H1 (cell line): ENCODE measurements around the gene TSC2. TPM values are rescaled to one million over a fixed set of nuclear protein-coding genes. Genes with fewer than 3 reads are reported as not detected.
A peak's percentile ranks its signal among the peaks of the same experiment; 100 is the strongest.

Source experiments
- CTCF ChIA-PET: fragments of 300-600 bp; sonication (Branson Sonifier 250); formaldehyde crosslinking; loops from one replicate; lab custom pipeline; 2021; ENCODE audit not compliant: partially characterized antibody; lab: Charles Lee
- POLR2A ChIA-PET: fragments of 300-600 bp; sonication (Branson Sonifier 250); formaldehyde crosslinking; loops from one replicate; lab custom pipeline; 2021; ENCODE audit warnings: inconsistent platforms; ENCODE audit not compliant: partially characterized antibody; lab: Charles Lee
- DNase-seq, 2 experiments: peaks; one replicate each; pipeline versions ENCODE4 v3.0.0 to v3.0.0-alpha.2; 2010 to 2022; ENCODE audit warnings: low spot score in 2 of 2, low read depth in 1 of 2, mixed read lengths in 1 of 2
- FAIRE-seq: peaks from 2 replicates; lab custom pipeline; 2011; peaks lifted over from hg19 to GRCh38; lab: Jason Lieb, UNC
- H2AFZ ChIP-seq: 2 replicates; pipeline ENCODE4 v1.8.1; 2012; ENCODE audit warnings: low read length, inconsistent platforms
- H2AK5ac ChIP-seq: 2 replicates; pipeline ENCODE4 v1.6.1; 2013; ENCODE audit warnings: low read depth, low read length
- H2BK120ac ChIP-seq: replicated peaks from 2 replicates; pipeline ENCODE3; 2013; ENCODE audit warnings: low read depth, low read length, inconsistent platforms
- H2BK12ac ChIP-seq: 2 replicates; pipeline ENCODE4 v1.6.1; 2013; ENCODE audit warnings: low read depth, low read length
- H2BK15ac ChIP-seq: 2 replicates; pipeline ENCODE4 v1.6.1; 2013; ENCODE audit warnings: low read length
- H2BK20ac ChIP-seq: 2 replicates; pipeline ENCODE4 v1.6.1; 2013; ENCODE audit warnings: low read length
- H2BK5ac ChIP-seq: 2 replicates; pipeline ENCODE4 v1.6.1; 2013; ENCODE audit warnings: low read depth, low read length
- H3K14ac ChIP-seq: 2 replicates; pipeline ENCODE4 v1.6.1; 2013; ENCODE audit warnings: inconsistent platforms; ENCODE audit not compliant: insufficient read length
- H3K18ac ChIP-seq: 2 replicates; pipeline ENCODE4 v1.6.1; 2013; ENCODE audit warnings: low read length; ENCODE audit errors: extremely low read depth
- H3K23ac ChIP-seq: 2 replicates; pipeline ENCODE4 v1.6.1; 2013; ENCODE audit warnings: inconsistent platforms; ENCODE audit not compliant: insufficient read length
- H3K23me2 ChIP-seq: 2 replicates; pipeline ENCODE4 v1.6.1; 2013; ENCODE audit warnings: low read depth, low read length
- H3K27ac ChIP-seq: 2 replicates; pipeline ENCODE4 v1.6.1; 2011; ENCODE audit warnings: low read depth, low read length, inconsistent platforms
- H3K27me3 ChIP-seq, 4 experiments: replicated peaks in 1 of 4; 1 replicate in 1 of 4; 2 replicates in 3 of 4; pipeline versions ENCODE4 v1.6.1 to v1.8.1; 2011 to 2013; ENCODE audit warnings: low read length in 3 of 4, mild to moderate bottlenecking in 3 of 4, inconsistent platforms in 2 of 4, mixed read lengths in 2 of 4, moderate library complexity in 1 of 4; ENCODE audit not compliant: control insufficient read depth in 3 of 4, insufficient read depth in 3 of 4; ENCODE audit errors: extremely low read depth in 1 of 4
- H3K36me3 ChIP-seq, 4 experiments: 2 replicates each; pipeline versions ENCODE4 v1.6.1 to v1.8.1; 2011 to 2013; ENCODE audit warnings: mild to moderate bottlenecking in 4 of 4, low read length in 3 of 4, moderate library complexity in 2 of 4, control low read depth in 1 of 4, inconsistent platforms in 1 of 4; ENCODE audit not compliant: insufficient read depth in 4 of 4, control insufficient read depth in 2 of 4
- H3K4ac ChIP-seq: replicated peaks from 2 replicates; pipeline ENCODE3; 2013; ENCODE audit warnings: low read length, low read depth, mixed read lengths, inconsistent platforms; ENCODE audit not compliant: insufficient read length
- H3K4me1 ChIP-seq, 4 experiments: replicated peaks in 1 of 4; 1 replicate in 1 of 4; 2 replicates in 3 of 4; pipeline versions ENCODE4 v1.6.1 to v1.8.1; 2011 to 2013; ENCODE audit warnings: low read length in 3 of 4, inconsistent platforms in 2 of 4, mixed read lengths in 1 of 4; ENCODE audit not compliant: insufficient read depth in 4 of 4, control insufficient read depth in 3 of 4
- H3K4me2 ChIP-seq, 2 experiments: 2 replicates each; pipeline versions ENCODE4 v1.6.1 to v1.8.1; 2011 to 2013; ENCODE audit warnings: low read depth in 2 of 2, low read length in 2 of 2, control low read depth in 1 of 2, inconsistent platforms in 1 of 2, mild to moderate bottlenecking in 1 of 2; ENCODE audit not compliant: insufficient read depth in 1 of 2
- H3K4me3 ChIP-seq, 4 experiments: fragments of 200-600, 300-600 bp in 1 of 4; sonication (generic), shearing (Covaris generic), sonication (Bioruptor Twin) in 1 of 4; 2 replicates each; pipeline versions ENCODE4 v1.5.1 to v1.8.1; 2011 to 2016; ENCODE audit warnings: low read length in 4 of 4, low read depth in 3 of 4, control low read depth in 2 of 4, inconsistent platforms in 2 of 4, mild to moderate bottlenecking in 2 of 4, mixed read lengths in 1 of 4, moderate library complexity in 1 of 4; ENCODE audit not compliant: insufficient read depth in 2 of 4; ENCODE audit errors: extremely low read depth in 1 of 4
- H3K56ac ChIP-seq: replicated peaks from 2 replicates; pipeline ENCODE3; 2013; ENCODE audit warnings: low read depth, mild to moderate bottlenecking, mixed read lengths, low read length, inconsistent platforms; ENCODE audit not compliant: insufficient read length
- H3K79me1 ChIP-seq: 2 replicates; pipeline ENCODE4 v1.6.1; 2013; ENCODE audit warnings: low read depth, low read length, control low read depth
- H3K79me2 ChIP-seq, 2 experiments: 2 replicates each; pipeline versions ENCODE4 v1.6.1 to v1.8.1; 2012 to 2013; ENCODE audit warnings: low read length in 2 of 2, mild to moderate bottlenecking in 2 of 2, inconsistent platforms in 1 of 2; ENCODE audit not compliant: insufficient read depth in 2 of 2, control insufficient read depth in 1 of 2
- H3K9ac ChIP-seq, 4 experiments: replicated peaks in 1 of 4; 1 replicate in 1 of 4; 2 replicates in 3 of 4; pipeline versions ENCODE4 v1.6.1 to v1.8.1; 2011 to 2013; ENCODE audit warnings: low read depth in 3 of 4, low read length in 3 of 4, control low read depth in 2 of 4, mild to moderate bottlenecking in 2 of 4, moderate library complexity in 2 of 4, inconsistent platforms in 1 of 4; ENCODE audit errors: extremely low read depth in 1 of 4
- H3K9me3 ChIP-seq, 2 experiments: 2 replicates each; pipeline versions ENCODE4 v1.6.1 to v1.8.1; 2012 to 2013; ENCODE audit warnings: mild to moderate bottlenecking in 2 of 2, moderate library complexity in 2 of 2, control low read depth in 1 of 2, inconsistent platforms in 1 of 2, low read depth in 1 of 2, low read length in 1 of 2, mixed read lengths in 1 of 2; ENCODE audit not compliant: insufficient read depth in 2 of 2
- H4K20me1 ChIP-seq, 2 experiments: replicated peaks in 1 of 2; 2 replicates each; pipeline versions ENCODE3 to v1.8.1; 2011 to 2013; ENCODE audit warnings: inconsistent platforms in 2 of 2, low read length in 2 of 2, mild to moderate bottlenecking in 1 of 2; ENCODE audit not compliant: insufficient read depth in 2 of 2, control insufficient read depth in 1 of 2
- H4K5ac ChIP-seq: 2 replicates; pipeline ENCODE4 v1.6.1; 2013; ENCODE audit warnings: low read length, low read depth, mixed read lengths, inconsistent platforms; ENCODE audit not compliant: insufficient read length
- H4K8ac ChIP-seq: 2 replicates; pipeline ENCODE4 v1.8.0; 2013; ENCODE audit warnings: mild to moderate bottlenecking, moderate library complexity, low read length, inconsistent platforms; ENCODE audit not compliant: insufficient read depth; ENCODE audit errors: extremely low read depth
- H4K91ac ChIP-seq: replicated peaks from 2 replicates; pipeline ENCODE3; 2013; ENCODE audit warnings: low read length, mixed read lengths, inconsistent platforms; ENCODE audit not compliant: insufficient read length
- BACH1 ChIP-seq: IDR thresholded peaks from 2 replicates; pipeline ENCODE4 v1.6.1; 2012; ENCODE audit warnings: low read length, improper control_type of control experiment
- CBX5 ChIP-seq: fragments of 300-800, 300-1000 bp; sonication (generic); IDR thresholded peaks from 2 replicates; pipeline ENCODE4 v1.7.1; 2016; ENCODE audit warnings: antibody characterized with exemption, low read length, low read depth
- CREB1 ChIP-seq: IDR thresholded peaks from 2 replicates; pipeline ENCODE4 v1.6.1; 2012; ENCODE audit warnings: inconsistent platforms
- EZH2 ChIP-seq: fragments of 200-600 bp; sonication (generic); IDR thresholded peaks from 2 replicates; pipeline ENCODE4 v1.7.1; 2012; ENCODE audit warnings: low read depth, mild to moderate bottlenecking, moderate library complexity, low read length, inconsistent platforms; ENCODE audit not compliant: severe bottlenecking
- GABPA ChIP-seq: IDR thresholded peaks from 2 replicates; pipeline ENCODE4 v1.6.1; 2011; ENCODE audit warnings: mild to moderate bottlenecking, low read length, moderate library complexity, borderline replicate concordance; ENCODE audit not compliant: insufficient read depth
- KDM1A ChIP-seq: fragments of 200-600, 300-600 bp; sonication (generic); IDR thresholded peaks from 2 replicates; pipeline ENCODE4 v1.7.1; 2016; ENCODE audit warnings: mild to moderate bottlenecking, low read length, borderline replicate concordance
- SP1 ChIP-seq: IDR thresholded peaks from 2 replicates; pipeline ENCODE4 v1.6.1; 2011; ENCODE audit warnings: low read depth, low read length
- TCF12 ChIP-seq: IDR thresholded peaks from 2 replicates; pipeline ENCODE4 v1.6.1; 2011; ENCODE audit warnings: low read depth, mild to moderate bottlenecking, low read length
- WGBS, 2 experiments: shearing (Covaris generic) in 1 of 2; methylation state at CpG; one replicate each; pipeline versions ENCODE4 v1.1.6 to v1.1.7; 2013 to 2015; ENCODE audit warnings: low lambda C conversion rate in 2 of 2, mixed read lengths in 2 of 2, inconsistent platforms in 1 of 2, low coverage in 1 of 2, missing lambda C conversion rate in 1 of 2; ENCODE audit not compliant: insufficient replicate concordance in 2 of 2, insufficient coverage in 1 of 2, insufficient read length in 1 of 2; ENCODE audit errors: extremely low coverage in 1 of 2, missing lambda C conversion rate in 1 of 2; 5-methylcytosine and 5-hydroxymethylcytosine counted together
- polyA plus RNA-seq, 7 experiments: library from polyadenylated mRNA; depleted of rRNA in 3 of 7; stranded (reverse) in 5 of 7; unstranded in 2 of 7; fragments of >200 nt in 5 of 7; fragments of 200-250 nt in 2 of 7; gene quantifications; 1 replicate in 5 of 7; 2 replicates in 1 of 7; 4 replicates in 1 of 7; pipeline versions ENCODE4 v1.2.1 to v1.2.3, GENCODE V29; 2011 to 2013; ENCODE audit warnings: missing spikeins in 2 of 7, mixed read lengths in 2 of 7
- total RNA-seq: library from RNA; stranded (reverse); fragmentation: NEBNext Ultra II Directional; extraction: Animal tissue kit (Norgen Biotek cat#: 25700); gene quantifications from 2 replicates; pipeline ENCODE4 v1.2.1, GENCODE V29; 2021

Gene TSC2
- total and polyA plus RNA-seq, 2 of the 8 experiments (the other 6 are each of a cell fraction or from before 2014, with no cell fraction given), result 65.9 to 96.6 TPM

DNA sequence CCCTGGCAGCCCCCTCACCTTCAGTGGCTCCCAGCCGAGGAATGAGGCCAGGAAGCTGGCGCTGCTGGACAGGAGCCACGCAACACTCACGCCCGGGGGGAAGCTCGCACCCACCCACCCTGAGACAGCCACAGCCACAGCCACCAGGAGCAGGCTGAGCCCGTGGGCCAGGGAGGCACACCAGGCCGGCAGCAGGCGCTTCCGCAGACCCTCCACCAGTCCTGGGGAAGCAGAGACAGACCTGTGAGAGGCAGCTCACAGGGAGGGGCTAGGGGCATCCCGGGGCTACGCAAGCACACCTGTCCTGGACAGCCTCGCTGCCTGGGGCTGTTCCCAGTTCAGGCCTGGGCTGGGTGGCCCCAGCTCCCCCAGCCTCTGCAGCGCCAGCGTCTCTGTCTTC lies 46.0 kb downstream of the TSC2 start:
- Histone ChIP-seq H3K4ac (no peak overlapping the region), H3K27me3 (no peaks in the 10 kb centered on the region), H2BK120ac (no peak overlapping the region), H3K23ac (no peak overlapping the region), H3K18ac (no peak overlapping the region), H2BK15ac (no peak overlapping the region), H4K20me1 (peaks cover 8 to 17% of the 10 kb centered on the region in 2 experiments), H3K79me2 (no peaks in the 10 kb centered on the region), H4K5ac (no peak overlapping the region), H3K14ac (no peak overlapping the region), H3K79me1 (no peaks in the 10 kb centered on the region), H2BK12ac (no peak overlapping the region), H2BK5ac (no peak overlapping the region; the same call in 1 of the 2 replicates), H3K4me1 (peaks cover 0 to 12% (median 9%) of the 10 kb centered on the region in 4 experiments; a peak in 5 of 7 replicates), H2BK20ac (no peak overlapping the region), H3K56ac (no peak overlapping the region), H4K91ac (no peak overlapping the region), H3K4me2 (no peak overlapping the region), H3K27ac (no peak overlapping the region), H2AK5ac (no peak overlapping the region), H3K9me3 (no peaks in the 10 kb centered on the region), H3K23me2 (peaks cover 6% of the 10 kb centered on the region; the same call in 1 of the 2 replicates), H4K8ac (peak overlapping the region; percentile 62), H2AFZ (no peak overlapping the region), H3K36me3 (peaks cover 0 to 8% (median 0%) of the 10 kb centered on the region in 4 experiments; a peak in 2 of 8 replicates), H3K9ac (no peak overlapping the region; a peak in 1 of 7 replicates), H3K4me3 (no peak overlapping the region)
- FAIRE-seq (no peak), DNase-seq (no peak)
- POLR2A ChIA-PET, result interaction anchor here (0.7 to 6.9 kb wide), 5 partner anchors 15 to 133 kb away, joined by 3 to 54 read pairs (median 3); partner anchors contain the start of gene TRAF7
- CTCF ChIA-PET, result interaction anchor here (0.7 to 3.4 kb wide), 8 partner anchors 12 to 92 kb away, joined by 3 to 18 read pairs (median 3); no protein-coding TSS in a partner anchor
- no peak for TF ChIP-seq SP1
- no peak for TF ChIP-seq CREB1
- TF ChIP-seq EZH2, result no peak
- TF ChIP-seq GABPA, result no peak
- no peak for TF ChIP-seq CBX5
- TF ChIP-seq BACH1, result no peak
- no peak for TF ChIP-seq TCF12
- TF ChIP-seq KDM1A, result no peak
- WGBS, 2 experiments, result 98% methylated on average over 11 of the region's 15 CpGs; no CpG with 5 or more reads in 1 of the 2 experiments
